H9 (cell line): ENCODE results near the gene NEU3. TPM values are rescaled to one million over a fixed set of nuclear protein-coding genes. Genes with fewer than 3 reads are reported as not detected.

Experiments
- DNase-seq: peaks from one replicate; pipeline ENCODE4 v3.0.0-alpha.2; 2017
- H2AFZ ChIP-seq: one replicate; pipeline ENCODE4 v1.6.1; 2013; ENCODE audit warnings: mild to moderate bottlenecking, low read length, control low read depth, moderate library complexity
- H2AK5ac ChIP-seq: 2 replicates; pipeline ENCODE4 v1.6.1; 2013; ENCODE audit warnings: low read length, control low read depth, mixed read lengths; ENCODE audit not compliant: insufficient read length
- H2BK120ac ChIP-seq: one replicate; pipeline ENCODE4 v1.6.1; 2013; ENCODE audit warnings: low read depth, mild to moderate bottlenecking, low read length, control low read depth, inconsistent platforms; ENCODE audit not compliant: poor library complexity, severe bottlenecking
- H2BK12ac ChIP-seq: 2 replicates; pipeline ENCODE4 v1.6.1; 2013; ENCODE audit warnings: low read length, control low read depth, mixed read lengths, low read depth; ENCODE audit not compliant: insufficient read length
- H2BK15ac ChIP-seq: 2 replicates; pipeline ENCODE4 v1.6.1; 2013; ENCODE audit warnings: low read depth, low read length, control low read depth
- H2BK20ac ChIP-seq: one replicate; pipeline ENCODE4 v1.6.1; 2013; ENCODE audit warnings: low read depth, mild to moderate bottlenecking, low read length, control low read depth, inconsistent platforms; ENCODE audit not compliant: poor library complexity, severe bottlenecking
- H2BK5ac ChIP-seq: 2 replicates; pipeline ENCODE4 v1.6.1; 2013; ENCODE audit warnings: low read length, control low read depth, mixed read lengths; ENCODE audit not compliant: insufficient read length
- H3K14ac ChIP-seq: 2 replicates; pipeline ENCODE4 v1.6.1; 2013; ENCODE audit warnings: low read length, control low read depth; ENCODE audit not compliant: insufficient read depth
- H3K18ac ChIP-seq: 2 replicates; pipeline ENCODE4 v1.6.1; 2013; ENCODE audit warnings: low read depth, mild to moderate bottlenecking, mixed read lengths, low read length, control low read depth; ENCODE audit not compliant: insufficient read length
- H3K23ac ChIP-seq: 2 replicates; pipeline ENCODE4 v1.6.1; 2013; ENCODE audit warnings: low read length, control low read depth, mixed read lengths, low read depth; ENCODE audit not compliant: insufficient read length
- H3K23me2 ChIP-seq: 2 replicates; pipeline ENCODE4 v1.6.1; 2013; ENCODE audit warnings: low read depth, mild to moderate bottlenecking, mixed read lengths, low read length, control low read depth; ENCODE audit not compliant: insufficient read length, poor library complexity, severe bottlenecking
- H3K27ac ChIP-seq: 2 replicates; pipeline ENCODE4 v1.5.1; 2013; ENCODE audit warnings: low read length, control low read depth, mixed read lengths, low read depth; ENCODE audit not compliant: insufficient read length
- H3K27me3 ChIP-seq: 2 replicates; pipeline ENCODE4 v1.6.1; 2013; ENCODE audit warnings: low read length, control low read depth, inconsistent platforms; ENCODE audit not compliant: insufficient read depth
- H3K4ac ChIP-seq: 2 replicates; pipeline ENCODE4 v1.6.1; 2013; ENCODE audit warnings: low read depth, mild to moderate bottlenecking, control low read depth, inconsistent platforms, low read length, moderate library complexity
- H3K4me1 ChIP-seq: 2 replicates; pipeline ENCODE4 v1.6.1; 2013; ENCODE audit warnings: low read length, control low read depth, inconsistent platforms; ENCODE audit not compliant: insufficient read depth
- H3K4me2 ChIP-seq: 2 replicates; pipeline ENCODE4 v1.6.1; 2013; ENCODE audit warnings: low read length, control low read depth, mixed read lengths; ENCODE audit not compliant: insufficient read length, insufficient read depth
- H3K56ac ChIP-seq: 2 replicates; pipeline ENCODE4 v1.6.1; 2013; ENCODE audit warnings: low read depth, mild to moderate bottlenecking, mixed read lengths, low read length, control low read depth; ENCODE audit not compliant: insufficient read length
- H3K79me1 ChIP-seq: 2 replicates; pipeline ENCODE4 v1.6.1; 2013; ENCODE audit warnings: low read depth, mild to moderate bottlenecking, moderate library complexity, low read length, control low read depth, inconsistent platforms; ENCODE audit not compliant: insufficient read depth, poor library complexity, severe bottlenecking
- H3K79me2 ChIP-seq: 2 replicates; pipeline ENCODE4 v1.6.1; 2013; ENCODE audit warnings: low read length, control low read depth, inconsistent platforms; ENCODE audit not compliant: insufficient read depth
- H3K9ac ChIP-seq: 2 replicates; pipeline ENCODE4 v1.6.1; 2013; ENCODE audit warnings: low read length, control low read depth, mixed read lengths; ENCODE audit not compliant: insufficient read length; ENCODE audit errors: extremely low read depth
- H3K9me3 ChIP-seq: one replicate; pipeline ENCODE4 v1.6.1; 2013; ENCODE audit warnings: low read depth, low read length, inconsistent platforms; ENCODE audit not compliant: control insufficient read depth
- H3T11ph ChIP-seq: one replicate; pipeline ENCODE4 v1.6.1; 2013; ENCODE audit warnings: mild to moderate bottlenecking, low read length, control low read depth, inconsistent platforms
- H4K20me1 ChIP-seq: one replicate; pipeline ENCODE4 v1.6.1; 2013; ENCODE audit not compliant: control insufficient read depth, insufficient read length, insufficient read depth
- H4K5ac ChIP-seq: 2 replicates; pipeline ENCODE4 v1.6.1; 2013; ENCODE audit warnings: low read depth, mild to moderate bottlenecking, mixed read lengths, low read length, control low read depth; ENCODE audit not compliant: insufficient read length
- H4K8ac ChIP-seq: replicated peaks from 2 replicates; pipeline ENCODE4 v1.6.1; 2013; ENCODE audit warnings: low read length, control low read depth, mixed read lengths, low read depth; ENCODE audit not compliant: insufficient read length
- H4K91ac ChIP-seq: 2 replicates; pipeline ENCODE4 v1.6.1; 2013; ENCODE audit warnings: low read depth, mild to moderate bottlenecking, moderate library complexity, mixed read lengths, low read length, control low read depth; ENCODE audit not compliant: insufficient read length
- H3K27ac Mint-ChIP-seq, 3 experiments: 2 replicates in 2 of 3; 3 replicates in 1 of 3; pipeline ENCODE4 v1.8.0; 2020 to 2021; ENCODE audit warnings: mixed read lengths in 3 of 3, mild to moderate bottlenecking in 1 of 3, moderate library complexity in 1 of 3
- H3K27me3 Mint-ChIP-seq: 2 replicates; pipeline ENCODE4 v1.8.0; 2021; ENCODE audit warnings: low read depth, mild to moderate bottlenecking, moderate library complexity, mixed read lengths
- H3K36me3 Mint-ChIP-seq, 3 experiments: 2 replicates in 2 of 3; 3 replicates in 1 of 3; pipeline ENCODE4 v1.8.0; 2020 to 2021; ENCODE audit warnings: low read depth in 3 of 3, mixed read lengths in 3 of 3; ENCODE audit not compliant: insufficient read depth in 1 of 3
- H3K4me1 Mint-ChIP-seq, 2 experiments: 2 replicates each; pipeline ENCODE4 v1.8.0; 2020; ENCODE audit warnings: mixed read lengths in 2 of 2
- H3K4me3 Mint-ChIP-seq, 2 experiments: 2 replicates in 1 of 2; 3 replicates in 1 of 2; pipeline ENCODE4 v1.8.0; 2020 to 2021; ENCODE audit warnings: mild to moderate bottlenecking in 2 of 2, mixed read lengths in 2 of 2, moderate library complexity in 1 of 2
- H3K9me3 Mint-ChIP-seq, 2 experiments: 2 replicates in 1 of 2; 3 replicates in 1 of 2; pipeline ENCODE4 v1.8.0; 2020; ENCODE audit warnings: mild to moderate bottlenecking in 2 of 2, mixed read lengths in 2 of 2, moderate library complexity in 1 of 2
- WGBS: extraction: QIAGEN DNeasy Blood & Tissue Kit; methylation state at CpG from one replicate; pipeline ENCODE4 v1.1.7; 2013; ENCODE audit warnings: missing lambda C conversion rate, low lambda C conversion rate, mixed read lengths; ENCODE audit not compliant: insufficient read length; ENCODE audit errors: extremely low coverage; 5-methylcytosine and 5-hydroxymethylcytosine counted together
- total RNA-seq: library from RNA; stranded (reverse); gene quantifications from 2 replicates; pipeline ENCODE4 v1.2.1, GENCODE V29; 2021
- TF ChIP-seq, protein P1 (sequence below): fragments of 200-600 bp; sonication (generic); conservative IDR thresholded peaks from 3 replicates; pipeline ENCODE4 v1.8.0; 2021; ENCODE audit warnings: antibody characterized with exemption, mild to moderate bottlenecking

The NEU3 gene
- total RNA-seq, 1 experiment from 2014 or later, result 15.9 TPM

DNA sequence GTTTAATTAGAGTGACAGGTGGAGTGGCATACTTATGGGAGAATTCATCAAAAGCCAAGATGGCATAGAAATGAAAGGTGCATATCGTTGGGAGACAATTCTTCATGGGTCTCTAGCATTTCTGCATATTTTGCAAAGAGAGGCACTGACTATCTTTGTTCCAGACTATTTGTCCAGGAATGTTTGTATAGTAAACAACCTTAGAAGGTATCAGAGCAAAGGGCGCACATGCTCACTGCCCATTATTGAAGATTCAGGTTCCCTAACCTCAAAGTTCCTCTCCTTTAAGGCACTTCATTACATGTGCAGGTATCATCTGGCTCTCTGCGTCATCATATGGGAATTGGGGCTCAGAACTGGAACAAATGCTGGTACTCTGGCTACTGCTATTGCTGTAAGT is 4.7 kb upstream of the NEU3 start:
- no peak overlapping the region for H3K4me2 ChIP-seq
- TF ChIP-seq, protein P1, sequence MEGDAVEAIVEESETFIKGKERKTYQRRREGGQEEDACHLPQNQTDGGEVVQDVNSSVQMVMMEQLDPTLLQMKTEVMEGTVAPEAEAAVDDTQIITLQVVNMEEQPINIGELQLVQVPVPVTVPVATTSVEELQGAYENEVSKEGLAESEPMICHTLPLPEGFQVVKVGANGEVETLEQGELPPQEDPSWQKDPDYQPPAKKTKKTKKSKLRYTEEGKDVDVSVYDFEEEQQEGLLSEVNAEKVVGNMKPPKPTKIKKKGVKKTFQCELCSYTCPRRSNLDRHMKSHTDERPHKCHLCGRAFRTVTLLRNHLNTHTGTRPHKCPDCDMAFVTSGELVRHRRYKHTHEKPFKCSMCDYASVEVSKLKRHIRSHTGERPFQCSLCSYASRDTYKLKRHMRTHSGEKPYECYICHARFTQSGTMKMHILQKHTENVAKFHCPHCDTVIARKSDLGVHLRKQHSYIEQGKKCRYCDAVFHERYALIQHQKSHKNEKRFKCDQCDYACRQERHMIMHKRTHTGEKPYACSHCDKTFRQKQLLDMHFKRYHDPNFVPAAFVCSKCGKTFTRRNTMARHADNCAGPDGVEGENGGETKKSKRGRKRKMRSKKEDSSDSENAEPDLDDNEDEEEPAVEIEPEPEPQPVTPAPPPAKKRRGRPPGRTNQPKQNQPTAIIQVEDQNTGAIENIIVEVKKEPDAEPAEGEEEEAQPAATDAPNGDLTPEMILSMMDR, result no peak
- H3K9ac ChIP-seq, result no peak overlapping the region
- Mint-ChIP-seq H3K4me1 (0 out of 4 replicates have a peak, but pooled peaks cover 0 to 2% of the 10 kb centered on the region in 2 experiments), H3K27me3 (no peaks in the 10 kb centered on the region), H3K9me3 (no peaks in the 10 kb centered on the region), H3K4me3 (no peak overlapping the region), H3K27ac (no peak overlapping the region), H3K36me3 (peaks cover 0 to 8% (median 4%) of the 10 kb centered on the region in 3 experiments; a peak in 2 of 7 replicates)
- no peaks in the 10 kb centered on the region for H3K79me2 ChIP-seq
- no peaks in the 10 kb centered on the region for H4K20me1 ChIP-seq
- no peaks in the 10 kb centered on the region for H3K4me1 ChIP-seq
- DNase-seq, result no peak
- no peak overlapping the region for H3K4ac ChIP-seq
- H4K8ac ChIP-seq, result no peak overlapping the region
- H4K91ac ChIP-seq, result no peak overlapping the region
- no peaks in the 10 kb centered on the region for H3K9me3 ChIP-seq
- H3K14ac ChIP-seq, result no peak overlapping the region
- H3K79me1 ChIP-seq, result no peaks in the 10 kb centered on the region
- no CpG with 5 or more reads among the region's 3 CpGs for WGBS
- H2BK5ac ChIP-seq, result no peak overlapping the region
- H2AK5ac ChIP-seq, result no peak overlapping the region
- peaks cover 1% of the 10 kb centered on the region for H3K23me2 ChIP-seq
- H2BK12ac ChIP-seq, result no peak overlapping the region
- H2BK15ac ChIP-seq, result no peak overlapping the region
- no peak overlapping the region for H2AFZ ChIP-seq
- no peak overlapping the region for H3K56ac ChIP-seq
- H4K5ac ChIP-seq, result no peak overlapping the region
- no peak overlapping the region for H3K23ac ChIP-seq
- H3T11ph ChIP-seq, result no peak overlapping the region
- H3K27ac ChIP-seq, result no peak overlapping the region
- H3K18ac ChIP-seq, result no peak overlapping the region
- no peak overlapping the region for H2BK120ac ChIP-seq
- H2BK20ac ChIP-seq, result no peak overlapping the region
- no peaks in the 10 kb centered on the region for H3K27me3 ChIP-seq
